Activated T-cell treated with anti-CD3 and anti-CD28 coated beads, Interleukin-2, amount 50 U/mL, for 4 hours (primary cell): ENCODE measurements around the gene WDR73. TPM values are rescaled to one million over a fixed set of nuclear protein-coding genes. Genes with fewer than 3 reads are reported as not detected.
A peak's percentile ranks its signal among the peaks of the same experiment; 100 is the strongest.

ENCODE experiments used
- ATAC-seq, 2 donors: fragments of 200-7000 bp; cut with Tn5 transposase; one replicate each; pipeline ENCODE4 v1.10.0; 2021
- DNase-seq: peaks from one replicate; pipeline ENCODE4 v3.0.0-alpha.2; 2020
- H3K27me3 Mint-ChIP-seq: one replicate; pipeline ENCODE4 v1.8.0; 2021; ENCODE audit warnings: low read depth, mixed read lengths
- H3K36me3 Mint-ChIP-seq: one replicate; pipeline ENCODE4 v1.8.0; 2022; ENCODE audit warnings: mixed read lengths; ENCODE audit not compliant: insufficient read depth
- H3K4me1 Mint-ChIP-seq: one replicate; pipeline ENCODE4 v1.8.0; 2021; ENCODE audit warnings: low read depth, mixed read lengths
- H3K4me3 Mint-ChIP-seq: one replicate; pipeline ENCODE4 v1.8.0; 2021; ENCODE audit warnings: mild to moderate bottlenecking, moderate library complexity, mixed read lengths
- H3K9me3 Mint-ChIP-seq: one replicate; pipeline ENCODE4 v1.8.0; 2021; ENCODE audit warnings: mixed read lengths
- total RNA-seq, 3 donors: library from RNA; stranded (reverse); gene quantifications; one replicate each; pipeline ENCODE4 v1.2.1, GENCODE V29; 2021

WDR73 gene
- total RNA-seq, 3 donors from 2014 or later = 31.1 to 38.8 (median 36.0) TPM

DNA sequence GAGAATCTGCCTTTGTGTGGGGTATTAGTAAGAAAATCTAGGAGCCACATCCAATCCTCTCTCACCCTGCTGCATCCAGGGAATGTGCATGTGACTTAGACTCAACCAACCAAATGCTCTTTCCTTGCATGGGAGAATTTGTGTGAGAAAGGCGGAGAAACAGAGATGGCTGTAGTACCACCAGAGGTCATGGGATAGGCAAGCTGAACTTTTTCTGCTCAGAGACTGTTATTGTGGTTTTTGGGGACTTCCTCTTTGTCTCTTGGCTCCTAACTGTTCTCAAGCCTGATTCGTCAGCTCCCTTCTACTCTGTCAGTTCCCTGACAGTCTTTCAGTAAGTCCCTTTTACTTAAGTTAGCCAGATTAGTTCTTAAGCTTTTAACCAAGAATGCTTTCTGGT is 55.8 kb downstream of the WDR73 start:
- Mint-ChIP-seq H3K36me3 (no peaks in the 10 kb centered on the region), H3K4me3 (no peak overlapping the region), H3K9me3 (no peaks in the 10 kb centered on the region), H3K4me1 (peaks cover 50% of the 10 kb centered on the region), H3K27me3 (no peaks in the 10 kb centered on the region)
- no peak for DNase-seq
- ATAC-seq = peak in 1 of 2 donors; percentile 15

DNA sequence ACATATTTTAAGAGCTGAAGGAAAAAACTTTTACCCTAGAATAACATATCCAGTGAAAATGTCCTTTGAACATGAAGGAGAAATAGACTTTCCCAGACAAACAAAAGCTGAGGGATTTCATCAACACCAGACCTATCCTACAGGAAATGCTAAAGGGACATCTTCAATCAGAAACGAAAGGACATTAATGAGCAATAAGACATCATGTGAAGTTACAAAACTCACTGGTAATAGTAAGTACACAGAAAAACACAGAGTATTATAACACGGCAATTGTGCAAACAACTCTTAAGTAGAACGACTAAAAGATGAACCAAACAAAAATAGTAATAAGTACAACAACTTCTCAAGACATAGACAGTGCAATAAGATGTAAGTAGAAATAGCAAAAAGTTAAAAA is 56.8 kb downstream of the WDR73 start:
- ATAC-seq = no peak

DNA sequence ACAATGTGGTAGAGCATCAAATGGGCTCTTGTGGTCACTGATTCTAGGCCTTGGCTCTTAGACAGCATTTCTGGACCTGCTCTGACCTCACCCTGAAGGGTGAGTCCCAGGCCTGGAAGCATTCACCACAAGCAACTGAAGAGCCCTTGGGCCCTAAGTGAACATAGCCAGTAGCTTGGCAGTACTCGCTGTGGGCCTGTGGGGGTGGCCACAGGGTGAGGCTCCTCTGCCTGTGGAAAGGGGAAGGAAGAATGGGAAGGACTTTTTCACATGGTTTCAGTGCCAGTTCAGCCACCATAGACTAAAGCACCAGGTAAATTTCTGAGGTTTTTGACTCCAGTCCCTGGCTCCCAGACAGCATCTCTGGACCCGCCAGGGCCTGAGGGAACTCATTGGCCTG is 58.4 kb downstream of the WDR73 start:
- ATAC-seq (no peak), DNase-seq (no peak)
- Mint-ChIP-seq H3K4me1 (peaks cover 38% of the 10 kb centered on the region), H3K36me3 (no peaks in the 10 kb centered on the region), H3K4me3 (no peak overlapping the region), H3K9me3 (no peaks in the 10 kb centered on the region), H3K27me3 (no peaks in the 10 kb centered on the region)

More for the DNA sequence above, 56.8 kb downstream of the WDR73 start:
- peaks cover 45% of the 10 kb centered on the region for H3K4me1 Mint-ChIP-seq
- no peaks in the 10 kb centered on the region for H3K9me3 Mint-ChIP-seq
- H3K4me3 Mint-ChIP-seq = no peak overlapping the region
- H3K27me3 Mint-ChIP-seq = no peaks in the 10 kb centered on the region
- H3K36me3 Mint-ChIP-seq = no peaks in the 10 kb centered on the region
- DNase-seq = no peak

DNA sequence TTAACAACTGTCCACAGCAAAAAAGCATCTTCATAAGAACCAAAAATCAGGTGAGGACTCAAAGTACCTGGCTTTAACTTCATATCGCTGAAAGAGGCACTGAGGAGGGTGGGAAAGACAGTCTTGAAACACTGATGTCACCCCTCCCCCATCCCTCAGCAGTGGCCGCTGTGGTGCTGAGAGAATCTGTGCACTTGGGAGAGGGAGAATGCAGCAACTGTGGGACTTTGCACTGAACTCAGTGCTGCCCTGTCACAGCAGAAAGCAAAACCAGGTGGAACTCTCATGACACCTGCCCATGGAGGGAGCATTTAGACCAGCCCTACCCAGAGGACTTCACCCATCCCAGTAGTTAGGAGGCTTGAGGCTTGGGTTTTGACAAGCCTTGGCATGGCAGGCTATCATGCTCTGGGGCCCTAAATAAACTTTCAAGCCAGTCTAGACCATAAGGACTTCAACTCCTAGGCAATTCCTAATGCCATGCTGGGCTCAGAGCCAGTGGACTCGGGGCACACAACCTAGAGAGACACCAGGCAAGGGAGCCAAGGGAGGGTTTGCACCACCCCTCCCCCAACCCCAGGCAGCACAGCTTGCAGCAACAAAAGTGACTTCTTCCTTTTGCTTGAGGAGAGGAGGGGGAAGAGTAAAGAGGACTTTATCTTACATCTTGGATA is 59.3 kb downstream of the WDR73 start:
- Mint-ChIP-seq H3K27me3 (no peaks in the 10 kb centered on the region), H3K9me3 (no peaks in the 10 kb centered on the region), H3K4me3 (no peak overlapping the region), H3K4me1 (peaks cover 32% of the 10 kb centered on the region), H3K36me3 (no peaks in the 10 kb centered on the region)
- no peak for ATAC-seq
- DNase-seq = no peak

DNA sequence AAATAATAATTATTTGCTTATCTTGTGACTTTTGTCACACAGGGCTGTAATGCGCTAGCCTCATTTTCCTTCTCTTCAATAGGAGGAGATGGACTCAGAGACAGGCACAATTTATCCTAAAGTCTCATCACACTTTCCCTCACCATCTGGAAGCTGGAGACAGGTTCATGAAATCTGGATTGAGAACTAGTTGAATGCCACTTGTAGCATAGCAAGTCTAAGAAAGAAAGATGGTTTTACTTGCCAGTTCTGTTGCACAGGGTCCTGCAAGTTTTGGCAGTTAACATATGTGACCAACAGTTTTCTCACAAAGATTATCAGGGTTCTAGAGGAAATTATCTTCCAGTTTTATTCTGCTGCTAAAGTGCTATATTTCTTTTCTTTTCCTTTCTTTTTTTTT is 62.3 kb downstream of the WDR73 start:
- Mint-ChIP-seq H3K36me3 (no peaks in the 10 kb centered on the region), H3K27me3 (no peaks in the 10 kb centered on the region), H3K9me3 (no peaks in the 10 kb centered on the region), H3K4me1 (peaks cover 8% of the 10 kb centered on the region), H3K4me3 (no peak overlapping the region)
- ATAC-seq (no peak), DNase-seq (no peak)

DNA sequence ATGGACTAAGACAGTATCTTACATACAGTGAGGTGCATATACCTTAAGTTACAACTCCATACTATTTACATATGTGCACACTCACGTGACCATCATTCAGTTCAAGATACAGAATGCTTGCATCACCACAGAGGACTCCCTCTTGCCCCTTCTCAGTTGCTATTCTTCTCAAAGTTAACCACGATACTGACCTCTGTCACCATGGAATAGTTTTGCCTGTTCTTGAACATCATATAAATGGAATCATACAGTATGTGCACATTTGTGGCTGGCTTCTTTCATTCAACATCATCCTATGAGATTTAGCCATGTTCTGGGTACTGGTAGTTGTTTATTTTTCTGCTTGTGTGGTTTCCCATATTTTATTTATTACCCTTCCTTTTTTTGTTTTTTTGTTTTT is 63.7 kb downstream of the WDR73 start:
- Mint-ChIP-seq H3K27me3 (no peaks in the 10 kb centered on the region), H3K36me3 (no peaks in the 10 kb centered on the region), H3K4me3 (no peak overlapping the region), H3K4me1 (peaks cover 8% of the 10 kb centered on the region), H3K9me3 (no peaks in the 10 kb centered on the region)
- DNase-seq (no peak), ATAC-seq (no peak)

Other genes starting within 250 kb of the WDR73 start
- 1 to 10 TPM; 6.3 to 9.3 (median 6.6) TPM for gene ZSCAN2, start 53.3 kb downstream of the WDR73 start, total RNA-seq
- gene NMB, start 3.9 kb upstream of the WDR73 start, total RNA-seq = 10 to 100 TPM in 1 of 3 donors, 1 to 10 TPM in 2; 9.1 to 12.0 (median 9.3) TPM
- gene SEC11A, start 61.9 kb upstream of the WDR73 start, total RNA-seq = 10 to 100 TPM; 72.3 to 82.9 (median 79.2) TPM
- gene ZNF592, start 94.3 kb upstream of the WDR73 start, total RNA-seq = 10 to 100 TPM; 28.7 to 30.6 (median 30.5) TPM
- under 1 TPM; 0.05 to 0.13 (median 0.11) TPM for gene ALPK3, start 163.1 kb upstream of the WDR73 start, total RNA-seq
- gene SLC28A1, start 230.4 kb upstream of the WDR73 start, total RNA-seq = not detected